SU-DHL-6 (cell line): ENCODE measurements around the gene CHIA.

Experiments used
- H2AFZ ChIP-seq: fragments of 200-600 bp; sonication (generic); 2 replicates; pipeline ENCODE4 v1.6.1; 2014; ENCODE audit warnings: low read depth, mild to moderate bottlenecking, moderate library complexity, mixed read lengths, antibody characterized with exemption, low read length; ENCODE audit not compliant: severe bottlenecking
- H3F3A ChIP-seq: fragments of 200-600 bp; shearing (Covaris generic); 2 replicates; pipeline ENCODE4 v1.6.0; 2016; ENCODE audit warnings: antibody characterized with exemption, mild to moderate bottlenecking; ENCODE audit not compliant: insufficient read depth
- H3K27ac ChIP-seq: fragments of 200-600 bp; sonication (generic); 2 replicates; pipeline ENCODE4 v1.5.1; 2016; ENCODE audit warnings: low read depth, mild to moderate bottlenecking, low read length, moderate library complexity, mixed read lengths
- H3K27me3 ChIP-seq: fragments of 200-600 bp; sonication (generic), shearing (Covaris generic); 2 replicates; pipeline ENCODE4 v1.6.0; 2014; ENCODE audit warnings: mild to moderate bottlenecking, low read length
- H3K36me3 ChIP-seq: fragments of 200-600 bp; sonication (generic); 2 replicates; pipeline ENCODE4 v1.6.1; 2014; ENCODE audit warnings: mild to moderate bottlenecking, low read length, mixed read lengths
- H3K4me2 ChIP-seq: fragments of 300-600, 200-600 bp; shearing (Covaris generic), sonication (generic); 2 replicates; pipeline ENCODE4 v1.6.0; 2014; ENCODE audit warnings: low read length, low read depth, mild to moderate bottlenecking; ENCODE audit not compliant: poor library complexity, severe bottlenecking
- H3K4me3 ChIP-seq: fragments of 200-600 bp; sonication (generic); 2 replicates; pipeline ENCODE4 v1.5.1; 2014; ENCODE audit warnings: antibody characterized with exemption, low read length, mild to moderate bottlenecking, mixed read lengths; ENCODE audit not compliant: insufficient read depth, poor library complexity, severe bottlenecking
- H3K79me2 ChIP-seq: fragments of 200-600 bp; sonication (generic); 2 replicates; pipeline ENCODE4 v1.6.1; 2014; ENCODE audit warnings: mild to moderate bottlenecking, low read length, moderate library complexity; ENCODE audit not compliant: insufficient read depth
- H3K9ac ChIP-seq: fragments of 200-600 bp; sonication (generic); 2 replicates; pipeline ENCODE4 v1.7.0; 2014; ENCODE audit warnings: mild to moderate bottlenecking, low read length
- H3K9me2 ChIP-seq: fragments of 200-600 bp; sonication (generic); replicated peaks from 2 replicates; pipeline ENCODE4 v1.6.1; 2014; ENCODE audit warnings: low read length; ENCODE audit not compliant: insufficient read depth
- H3K9me3 ChIP-seq: fragments of 200-600 bp; sonication (generic); 2 replicates; pipeline ENCODE4 v1.6.1; 2014; ENCODE audit warnings: low read length, mixed read lengths; ENCODE audit not compliant: insufficient read depth
- H4K20me1 ChIP-seq: fragments of 200-600 bp; sonication (generic); 2 replicates; pipeline ENCODE4 v1.6.1; 2014; ENCODE audit warnings: low read depth, mild to moderate bottlenecking, antibody characterized with exemption, low read length, moderate library complexity, mixed read lengths
- EZH2phosphoT487 ChIP-seq: fragments of 200-600 bp; sonication (generic), shearing (Covaris generic); conservative IDR thresholded peaks from 2 replicates; pipeline ENCODE4 v1.6.1; 2018; ENCODE audit warnings: mild to moderate bottlenecking, antibody characterized with exemption, low read length, moderate library complexity, mixed read lengths
- TF ChIP-seq, protein P1 (sequence below): fragments of 200-600 bp; sonication (generic); IDR thresholded peaks from one replicate; pipeline ENCODE4 v1.5.1; 2017; ENCODE audit warnings: antibody characterized with exemption, mild to moderate bottlenecking, low read length, moderate library complexity; ENCODE audit not compliant: insufficient read depth, poor library complexity, severe bottlenecking

CHIA gene

DNA sequence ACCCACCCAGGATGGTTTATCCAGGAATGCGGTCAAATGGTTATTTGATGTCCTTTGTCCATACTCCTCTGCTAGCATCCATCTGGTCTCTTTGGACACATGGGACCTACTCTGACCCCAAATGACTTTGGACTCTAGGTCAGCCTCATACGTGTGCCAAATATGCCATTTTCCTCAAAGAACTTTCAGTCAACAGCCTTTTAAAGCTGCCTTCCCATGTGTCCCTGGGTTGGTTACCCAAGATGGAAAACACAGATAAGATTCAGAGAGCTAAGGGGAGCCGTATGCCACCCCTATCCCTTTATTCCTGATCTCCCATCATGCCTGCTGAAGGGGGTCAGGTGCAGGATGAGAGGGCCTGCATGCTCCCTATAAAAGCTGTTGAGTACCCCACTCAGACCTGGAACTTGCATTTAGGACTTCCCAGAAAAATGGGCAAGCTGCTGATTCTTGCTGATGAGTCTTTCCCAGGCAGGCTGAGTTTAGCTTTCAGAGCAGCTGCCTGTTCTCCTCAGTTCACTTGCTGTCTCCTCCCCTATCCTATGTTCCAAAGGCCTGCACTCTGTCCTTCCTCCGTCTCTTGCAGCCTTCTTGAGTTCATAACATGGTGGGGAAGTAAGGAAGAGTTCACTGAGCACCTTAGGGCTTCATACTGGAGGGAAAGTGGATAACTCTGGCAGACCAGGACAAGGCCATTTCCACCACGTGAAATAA is 43.4 kb upstream of the CHIA start:
- H3K4me2 ChIP-seq: no peak overlapping the region
- no peaks in the 10 kb centered on the region for H3K79me2 ChIP-seq
- H2AFZ ChIP-seq: no peak overlapping the region
- peaks cover 29% of the 10 kb centered on the region for H3F3A ChIP-seq
- no peak overlapping the region for H3K9ac ChIP-seq
- H3K9me3 ChIP-seq: no peaks in the 10 kb centered on the region
- H3K27ac ChIP-seq: no peak overlapping the region
- H3K27me3 ChIP-seq: no peaks in the 10 kb centered on the region
- TF ChIP-seq, protein P1, sequence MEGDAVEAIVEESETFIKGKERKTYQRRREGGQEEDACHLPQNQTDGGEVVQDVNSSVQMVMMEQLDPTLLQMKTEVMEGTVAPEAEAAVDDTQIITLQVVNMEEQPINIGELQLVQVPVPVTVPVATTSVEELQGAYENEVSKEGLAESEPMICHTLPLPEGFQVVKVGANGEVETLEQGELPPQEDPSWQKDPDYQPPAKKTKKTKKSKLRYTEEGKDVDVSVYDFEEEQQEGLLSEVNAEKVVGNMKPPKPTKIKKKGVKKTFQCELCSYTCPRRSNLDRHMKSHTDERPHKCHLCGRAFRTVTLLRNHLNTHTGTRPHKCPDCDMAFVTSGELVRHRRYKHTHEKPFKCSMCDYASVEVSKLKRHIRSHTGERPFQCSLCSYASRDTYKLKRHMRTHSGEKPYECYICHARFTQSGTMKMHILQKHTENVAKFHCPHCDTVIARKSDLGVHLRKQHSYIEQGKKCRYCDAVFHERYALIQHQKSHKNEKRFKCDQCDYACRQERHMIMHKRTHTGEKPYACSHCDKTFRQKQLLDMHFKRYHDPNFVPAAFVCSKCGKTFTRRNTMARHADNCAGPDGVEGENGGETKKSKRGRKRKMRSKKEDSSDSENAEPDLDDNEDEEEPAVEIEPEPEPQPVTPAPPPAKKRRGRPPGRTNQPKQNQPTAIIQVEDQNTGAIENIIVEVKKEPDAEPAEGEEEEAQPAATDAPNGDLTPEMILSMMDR: no peak
- no peak for TF ChIP-seq EZH2phosphoT487
- H3K9me2 ChIP-seq: no peaks in the 10 kb centered on the region
- peaks cover 21% of the 10 kb centered on the region for H3K36me3 ChIP-seq
- H3K4me3 ChIP-seq: no peak overlapping the region
- no peaks in the 10 kb centered on the region for H4K20me1 ChIP-seq

DNA sequence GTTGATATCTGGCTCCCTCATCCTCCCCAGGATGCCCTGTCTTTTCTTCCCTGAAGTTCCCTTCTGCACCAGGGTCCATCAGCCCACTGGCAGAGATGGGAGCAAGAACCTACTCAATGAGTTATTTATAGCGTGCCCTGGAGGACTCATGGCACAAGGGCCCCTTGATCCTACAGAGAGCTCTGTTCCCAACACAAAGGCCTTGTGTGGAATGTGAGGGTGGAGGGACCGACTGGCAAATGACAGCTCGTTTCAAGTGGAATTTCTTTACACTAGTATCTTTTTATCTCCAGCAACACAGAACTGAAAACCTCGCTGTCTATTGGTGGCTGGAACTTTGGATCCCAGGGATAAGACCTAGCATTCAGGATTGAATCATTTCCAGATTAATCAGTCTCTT is 40.7 kb upstream of the CHIA start:
- no peaks in the 10 kb centered on the region for H3K36me3 ChIP-seq
- no peaks in the 10 kb centered on the region for H3K27me3 ChIP-seq
- H3K27ac ChIP-seq: no peak overlapping the region
- no peak overlapping the region for H3K9ac ChIP-seq
- TF ChIP-seq, protein P1: no peak
- TF ChIP-seq EZH2phosphoT487: no peak
- H3K9me2 ChIP-seq: no peaks in the 10 kb centered on the region
- H3K4me2 ChIP-seq: no peak overlapping the region
- H3F3A ChIP-seq: peaks cover 6% of the 10 kb centered on the region
- H3K4me3 ChIP-seq: no peak overlapping the region
- no peaks in the 10 kb centered on the region for H3K9me3 ChIP-seq
- no peaks in the 10 kb centered on the region for H4K20me1 ChIP-seq
- H2AFZ ChIP-seq: no peak overlapping the region
- no peaks in the 10 kb centered on the region for H3K79me2 ChIP-seq

DNA sequence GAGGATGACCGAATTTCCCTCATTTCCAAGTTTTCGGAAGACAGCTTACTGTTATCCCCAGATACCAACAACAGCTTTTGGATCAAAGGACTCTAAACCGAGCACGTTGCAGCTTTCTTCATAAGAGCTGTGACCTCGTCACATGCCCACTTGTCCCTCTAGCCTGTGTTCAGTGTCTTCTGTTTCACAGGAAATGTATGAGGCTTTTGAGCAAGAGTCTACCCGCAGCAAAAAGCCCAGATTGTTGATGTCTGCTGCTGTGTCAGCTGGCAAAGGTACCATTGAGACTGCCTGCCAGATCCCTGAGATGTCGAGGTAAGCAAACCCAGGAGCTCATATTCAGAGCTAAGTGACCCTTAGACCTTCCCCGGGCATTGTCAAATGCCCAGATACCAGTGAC is 39.1 kb upstream of the CHIA start:
- Histone ChIP-seq H3F3A (no peaks in the 10 kb centered on the region), H3K79me2 (no peaks in the 10 kb centered on the region), H3K9ac (no peak overlapping the region), H3K9me3 (no peaks in the 10 kb centered on the region), H3K27ac (no peak overlapping the region), H3K36me3 (no peaks in the 10 kb centered on the region), H3K27me3 (no peaks in the 10 kb centered on the region), H3K4me2 (no peak overlapping the region), H3K9me2 (no peaks in the 10 kb centered on the region), H3K4me3 (no peak overlapping the region), H2AFZ (no peak overlapping the region), H4K20me1 (no peaks in the 10 kb centered on the region)
- TF ChIP-seq, protein P1: no peak
- no peak for TF ChIP-seq EZH2phosphoT487
